Activated CD8-positive, alpha-beta memory T cell treated with anti-CD3 and anti-CD28 coated beads, Interleukin-2, amount 10 ng/mL, durations not matched to agents 7 days and 5 days (primary cell): ENCODE data around the gene MRPL24. TPM values are rescaled to one million over a fixed set of nuclear protein-coding genes. Genes with fewer than 3 reads are reported as not detected.
A peak's percentile ranks its signal among the peaks of the same experiment; 100 is the strongest.

Experiments used
- ATAC-seq: fragments of 150-1000 bp; cut with Tn5 transposase; one replicate; pipeline ENCODE4 v1.10.0; 2021; ENCODE audit warnings: moderate library complexity
- CTCF ChIA-PET: fragments of 350-600 bp; sonication (Branson Sonifier 250); formaldehyde crosslinking; loops from one replicate; lab custom pipeline; 2021; ENCODE audit warnings: antibody characterized with exemption; lab: Charles Lee
- DNase-seq: peaks from one replicate; pipeline ENCODE4 v3.0.0-alpha.2; 2020
- H3K27ac Mint-ChIP-seq: one replicate; pipeline ENCODE4 v1.8.0; 2021; ENCODE audit warnings: mild to moderate bottlenecking, mixed read lengths
- H3K27me3 Mint-ChIP-seq: one replicate; pipeline ENCODE4 v1.8.0; 2021; ENCODE audit warnings: mixed read lengths
- H3K36me3 Mint-ChIP-seq: one replicate; pipeline ENCODE4 v1.8.0; 2021; ENCODE audit warnings: mild to moderate bottlenecking, mixed read lengths
- H3K4me1 Mint-ChIP-seq: one replicate; pipeline ENCODE4 v1.8.0; 2021; ENCODE audit warnings: mixed read lengths
- H3K4me3 Mint-ChIP-seq: one replicate; pipeline ENCODE4 v1.8.0; 2021; ENCODE audit warnings: mild to moderate bottlenecking, moderate library complexity, mixed read lengths
- H3K9me3 Mint-ChIP-seq: one replicate; pipeline ENCODE4 v1.8.0; 2022; ENCODE audit warnings: low read depth, mixed read lengths
- total RNA-seq, 2 experiments: library from RNA; stranded (reverse); gene quantifications; one replicate each; pipeline ENCODE4 v1.2.3, GENCODE V29; 2021

Gene MRPL24
- total RNA-seq, 2 experiments from 2014 or later, result 60.4 to 80.0 TPM

DNA sequence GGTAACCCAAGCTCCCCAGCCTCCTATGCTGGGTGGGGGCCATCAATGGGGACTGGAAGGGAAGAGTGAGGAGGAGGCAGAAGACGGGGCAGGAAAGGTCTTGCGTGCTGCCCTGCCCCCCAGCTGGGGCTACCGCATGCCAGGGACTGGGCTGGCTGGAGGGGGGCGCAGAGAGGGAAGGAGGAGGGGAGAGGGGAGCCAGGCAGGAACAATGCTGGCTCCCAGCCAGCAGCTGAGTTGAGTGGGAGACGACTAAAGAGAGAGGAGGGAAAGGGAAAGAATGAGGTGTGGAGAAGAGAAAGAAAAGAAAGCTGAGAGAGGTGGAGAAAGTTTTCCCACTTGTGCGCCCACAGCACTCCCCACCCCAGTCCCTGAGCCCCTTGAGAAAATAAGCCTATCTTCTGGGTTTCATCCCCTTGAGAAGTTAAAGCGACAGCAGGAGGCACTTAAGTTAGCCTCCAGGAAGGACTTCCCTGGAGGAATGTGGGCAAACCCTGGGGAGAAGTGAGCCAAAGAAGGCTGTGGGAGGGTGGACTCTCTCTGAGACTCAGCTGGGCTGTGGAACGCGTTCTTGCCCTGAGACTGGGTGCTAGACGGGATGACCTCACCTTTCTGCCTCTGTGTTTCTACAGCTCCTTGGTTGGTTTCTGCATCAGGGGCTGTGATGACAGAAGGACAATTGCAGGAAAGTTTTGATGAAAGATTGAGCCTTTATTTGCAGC, 50.8 kb downstream of the MRPL24 start:
- no peak for DNase-seq
- Mint-ChIP-seq H3K36me3 (no peaks in the 10 kb centered on the region), H3K27ac (no peak overlapping the region), H3K4me1 (peaks cover 22% of the 10 kb centered on the region), H3K9me3 (no peaks in the 10 kb centered on the region), H3K4me3 (no peak overlapping the region), H3K27me3 (peaks cover 59% of the 10 kb centered on the region)
- ATAC-seq, result peak; percentile 3
- CTCF ChIA-PET, result interaction anchor here (0.6 to 13.4 kb wide), 51 partner anchors 13 to 305 kb away, joined by 3 to 286 read pairs (median 7); partner anchors contain the start of genes BCAN, CRABP2, HAPLN2 and INSRR

- Mint-ChIP-seq H3K27me3 (peaks cover 67% of the 10 kb centered on the region), H3K4me1 (peaks cover 29% of the 10 kb centered on the region), H3K27ac (no peak overlapping the region), H3K36me3 (no peaks in the 10 kb centered on the region), H3K9me3 (no peaks in the 10 kb centered on the region), H3K4me3 (no peak overlapping the region)
- CTCF ChIA-PET, result interaction anchor here (0.6 to 13.4 kb wide), 57 partner anchors 13 to 304 kb away, joined by 3 to 286 read pairs (median 6); partner anchors contain the start of genes BCAN, CRABP2, HAPLN2 and INSRR
- peak; percentile 83 for DNase-seq
- ATAC-seq, result peak; percentile 94
Observed at GRCh38 chr1:156689035-156689952, 51.6 kb downstream of the MRPL24 start.

Other genes starting within 250 kb of the MRPL24 start
- gene MEF2D, start 240.3 kb downstream of the MRPL24 start, total RNA-seq, result 10 to 100 TPM; 57.1 to 63.1 TPM
- 10 to 100 TPM; 24.3 to 31.3 TPM for gene IQGAP3, start 168.5 kb downstream of the MRPL24 start, total RNA-seq
- 10 to 100 TPM; 12.6 to 16.9 TPM for gene TTC24, start 161.4 kb downstream of the MRPL24 start, total RNA-seq
- gene NAXE, start 149.3 kb downstream of the MRPL24 start, total RNA-seq, result 10 to 100 TPM; 62.7 to 66.6 TPM
- 10 to 100 TPM; 40.5 to 50.9 TPM for gene GPATCH4, start 139.6 kb downstream of the MRPL24 start, total RNA-seq
- not detected for gene HAPLN2, start 121.7 kb downstream of the MRPL24 start, total RNA-seq
- gene BCAN, start 99.0 kb downstream of the MRPL24 start, total RNA-seq, result under 1 TPM in 1 of 2 experiments, not detected in 1; 0.07 TPM
- gene NES, start 63.7 kb downstream of the MRPL24 start, total RNA-seq, result not detected
- 1 to 10 TPM; 1.4 to 1.9 TPM for gene CRABP2, start 35.5 kb downstream of the MRPL24 start, total RNA-seq
- gene METTL25B, start 12.6 kb downstream of the MRPL24 start, total RNA-seq, result 10 to 100 TPM; 44.0 to 49.6 TPM
- gene ISG20L2, start 12.3 kb downstream of the MRPL24 start, total RNA-seq, result 10 to 100 TPM; 56.0 to 70.3 TPM
- gene HDGF, start 10.6 kb upstream of the MRPL24 start, total RNA-seq, result 100 to 1,000 TPM; 258 to 340 TPM
- 10 to 100 TPM; 68.7 to 99.8 TPM for gene PRCC, start 26.4 kb upstream of the MRPL24 start, total RNA-seq
- 100 to 1,000 TPM; 157 to 205 TPM for gene SH2D2A, start 75.8 kb upstream of the MRPL24 start, total RNA-seq
- under 1 TPM; 0.09 to 0.19 TPM for gene INSRR, start 118.0 kb upstream of the MRPL24 start, total RNA-seq
- 1 to 10 TPM; 2.8 to 8.8 TPM for gene NTRK1, start 119.8 kb upstream of the MRPL24 start, total RNA-seq
- gene PEAR1, start 152.6 kb upstream of the MRPL24 start, total RNA-seq, result not detected
- gene LRRC71, start 179.5 kb upstream of the MRPL24 start, total RNA-seq, result not detected